Endothelial cell of umbilical vein (primary cell): ENCODE data around the gene SLC23A1. TPM values are rescaled to one million over a fixed set of nuclear protein-coding genes. Genes with fewer than 3 reads are reported as not detected.
"Not testable (repeated sequence)": the region's sequence is repeated elsewhere in the genome, so short reads cannot be mapped to it uniquely, and the experiment has no call there.

Source experiments
- BruUV-seq: library from RNA; stranded (reverse); fragments of 400-500 nt; replicated peaks from 2 replicates; lab custom pipeline; 2021; lab: Mats Ljungman, UMichigan
- CTCF ChIA-PET: fragments of 300-600, 350-600 bp; sonication (Branson Sonifier 250); formaldehyde crosslinking; loops from one replicate; lab custom pipeline; 2021; ENCODE audit warnings: antibody characterized with exemption, inconsistent platforms; lab: Charles Lee
- POLR2A ChIA-PET: fragments of 300-600, 350-600 bp; sonication (Branson Sonifier 250); formaldehyde crosslinking; loops from one replicate; lab custom pipeline; 2021; ENCODE audit warnings: antibody characterized with exemption, inconsistent platforms; lab: Charles Lee
- DNase-seq: peaks from one replicate; pipeline ENCODE4 v3.0.0-alpha.2; 2011; ENCODE audit warnings: low read depth, low spot score
- FAIRE-seq: peaks from 2 replicates; lab custom pipeline; 2011; peaks lifted over from hg19 to GRCh38; lab: Jason Lieb, UNC
- H2AFZ ChIP-seq: 2 replicates; pipeline ENCODE4 v1.6.0; 2012; ENCODE audit warnings: low read depth, low read length, control low read depth, inconsistent platforms
- H3K27ac ChIP-seq: 2 replicates; pipeline ENCODE4 v1.5.1; 2011; ENCODE audit warnings: low read depth, mild to moderate bottlenecking, control low read depth, low read length, moderate library complexity; ENCODE audit not compliant: insufficient read depth
- H3K27me3 ChIP-seq, 2 experiments: 2 replicates each; pipeline versions ENCODE4 v1.6.0 to v1.6.1; 2011; ENCODE audit warnings: low read length in 2 of 2, mixed read lengths in 1 of 2; ENCODE audit not compliant: control insufficient read depth in 2 of 2, insufficient read depth in 2 of 2
- H3K36me3 ChIP-seq, 2 experiments: 2 replicates in 1 of 2; 3 replicates in 1 of 2; pipeline ENCODE4 v1.5.1; 2011; ENCODE audit warnings: low read length in 2 of 2, mild to moderate bottlenecking in 1 of 2, moderate library complexity in 1 of 2; ENCODE audit not compliant: control insufficient read depth in 2 of 2, insufficient read depth in 2 of 2; ENCODE audit errors: extremely low read depth in 1 of 2
- H3K4me1 ChIP-seq: 3 replicates; pipeline ENCODE4 v1.5.1; 2011; ENCODE audit warnings: mild to moderate bottlenecking, low read length; ENCODE audit not compliant: control insufficient read depth, insufficient read depth; ENCODE audit errors: extremely low read depth
- H3K4me2 ChIP-seq: 2 replicates; pipeline ENCODE4 v1.6.1; 2011; ENCODE audit warnings: low read length, control low read depth, mixed read lengths; ENCODE audit not compliant: insufficient read depth
- H3K4me3 ChIP-seq, 3 experiments: fragments of 200-600 bp in 1 of 3; sonication (generic), shearing (Covaris generic) in 1 of 3; replicated peaks in 1 of 3; 2 replicates each; pipeline ENCODE4 v1.5.1; 2011 to 2016; ENCODE audit warnings: control low read depth in 3 of 3, low read length in 3 of 3, mild to moderate bottlenecking in 2 of 3, inconsistent platforms in 1 of 3, low read depth in 1 of 3, moderate library complexity in 1 of 3; ENCODE audit not compliant: insufficient read depth in 1 of 3
- H3K79me2 ChIP-seq: 2 replicates; pipeline ENCODE4 v1.6.0; 2012; ENCODE audit warnings: low read length, inconsistent platforms; ENCODE audit not compliant: control insufficient read depth, insufficient read depth
- H3K9ac ChIP-seq: replicated peaks from 2 replicates; pipeline ENCODE3; 2011; ENCODE audit warnings: low read length, control low read depth; ENCODE audit not compliant: insufficient read depth; ENCODE audit errors: extremely low read depth
- H3K9me1 ChIP-seq: replicated peaks from 3 replicates; pipeline ENCODE4 v1.6.0; 2011; ENCODE audit warnings: mild to moderate bottlenecking, low read length; ENCODE audit not compliant: control insufficient read depth, insufficient read depth; ENCODE audit errors: extremely low read depth
- H3K9me3 ChIP-seq: replicated peaks from 2 replicates; pipeline ENCODE4 v1.5.1; 2012; ENCODE audit warnings: low read length, inconsistent platforms; ENCODE audit not compliant: control insufficient read depth, insufficient read depth
- H4K20me1 ChIP-seq: replicated peaks from 2 replicates; pipeline ENCODE3; 2011; ENCODE audit warnings: mild to moderate bottlenecking, low read length; ENCODE audit not compliant: control insufficient read depth, insufficient read depth; ENCODE audit errors: extremely low read depth
- EZH2 ChIP-seq: IDR thresholded peaks from 2 replicates; pipeline ENCODE4 v1.6.1; 2012; ENCODE audit warnings: borderline replicate concordance, low read depth, mild to moderate bottlenecking, moderate library complexity, low read length, inconsistent platforms; ENCODE audit not compliant: severe bottlenecking
- FOS ChIP-seq: IDR thresholded peaks from 2 replicates; pipeline ENCODE4 v1.6.1; 2011; ENCODE audit warnings: mild to moderate bottlenecking, low read length, moderate library complexity, borderline replicate concordance; ENCODE audit not compliant: insufficient read depth
- GATA2 ChIP-seq: IDR thresholded peaks from 2 replicates; pipeline ENCODE4 v1.7.0; 2011; ENCODE audit warnings: low read depth, mild to moderate bottlenecking, moderate library complexity, mixed read lengths, low read length; ENCODE audit not compliant: insufficient read length, insufficient read depth
- JUN ChIP-seq: IDR thresholded peaks from 2 replicates; pipeline ENCODE4 v1.6.1; 2011; ENCODE audit warnings: borderline replicate concordance, low read depth; ENCODE audit not compliant: insufficient read length, insufficient read depth
- MYC ChIP-seq: IDR thresholded peaks from one replicate; pipeline ENCODE4 v1.6.1; 2011; ENCODE audit warnings: mild to moderate bottlenecking, low read depth, low read length
- POLR2A ChIP-seq: IDR thresholded peaks from 2 replicates; pipeline ENCODE4 v1.6.1; 2012; ENCODE audit warnings: low read depth, mild to moderate bottlenecking, control low read depth, low read length
- POLR2AphosphoS5 ChIP-seq: IDR thresholded peaks from 2 replicates; pipeline ENCODE4 v1.6.1; 2012; ENCODE audit warnings: low read depth, mild to moderate bottlenecking, control low read depth, low read length, moderate library complexity; ENCODE audit not compliant: insufficient read depth
- dilution Hi-C: fragments of 300-500 bp; cut with MboI; formaldehyde crosslinking; loops from one replicate; pipeline ENCODE4 v1.15.0; 2019; ENCODE audit warnings: low sequenced_read_pairs; ENCODE audit not compliant: extremely low pct_ligation_motif_present
- intact Hi-C: fragments of 100-400 bp; cut with micrococcal nuclease; formaldehyde crosslinking; loops from one replicate; pipeline ENCODE4 v1.10.0; 2022
- polyA plus RNA-seq, 4 experiments: library from polyadenylated mRNA; depleted of rRNA in 3 of 4; stranded (reverse) in 3 of 4; unstranded in 1 of 4; fragments of >200 nt; gene quantifications; 2 replicates each; pipeline versions ENCODE4 v1.2.1 to v1.2.3, GENCODE V29; 2011 to 2012; ENCODE audit warnings: missing spikeins in 1 of 4
- total RNA-seq: library from RNA; stranded (reverse); gene quantifications from 2 replicates; pipeline ENCODE4 v1.2.3, GENCODE V29; 2021
- TF ChIP-seq, protein P1 (sequence below), 2 donors: IDR thresholded peaks; 1 replicate in 1 of 2; 2 replicates in 1 of 2; pipeline ENCODE4 v1.5.1; 2011; ENCODE audit warnings: low read length in 2 of 2, mild to moderate bottlenecking in 2 of 2, moderate library complexity in 2 of 2, control low read depth in 1 of 2, inconsistent platforms in 1 of 2, low read depth in 1 of 2; ENCODE audit not compliant: insufficient read depth in 1 of 2; ENCODE audit errors: extremely low read depth in 1 of 2
- TF ChIP-seq, protein P2 (sequence below): IDR thresholded peaks from 2 replicates; pipeline ENCODE4 v1.6.1; 2011; ENCODE audit not compliant: insufficient read depth, insufficient read length

Gene SLC23A1
- total and polyA plus RNA-seq, 2 donors (not counting 3 experiments of a cell fraction or from before 2014, with no cell fraction given), result not detected

DNA sequence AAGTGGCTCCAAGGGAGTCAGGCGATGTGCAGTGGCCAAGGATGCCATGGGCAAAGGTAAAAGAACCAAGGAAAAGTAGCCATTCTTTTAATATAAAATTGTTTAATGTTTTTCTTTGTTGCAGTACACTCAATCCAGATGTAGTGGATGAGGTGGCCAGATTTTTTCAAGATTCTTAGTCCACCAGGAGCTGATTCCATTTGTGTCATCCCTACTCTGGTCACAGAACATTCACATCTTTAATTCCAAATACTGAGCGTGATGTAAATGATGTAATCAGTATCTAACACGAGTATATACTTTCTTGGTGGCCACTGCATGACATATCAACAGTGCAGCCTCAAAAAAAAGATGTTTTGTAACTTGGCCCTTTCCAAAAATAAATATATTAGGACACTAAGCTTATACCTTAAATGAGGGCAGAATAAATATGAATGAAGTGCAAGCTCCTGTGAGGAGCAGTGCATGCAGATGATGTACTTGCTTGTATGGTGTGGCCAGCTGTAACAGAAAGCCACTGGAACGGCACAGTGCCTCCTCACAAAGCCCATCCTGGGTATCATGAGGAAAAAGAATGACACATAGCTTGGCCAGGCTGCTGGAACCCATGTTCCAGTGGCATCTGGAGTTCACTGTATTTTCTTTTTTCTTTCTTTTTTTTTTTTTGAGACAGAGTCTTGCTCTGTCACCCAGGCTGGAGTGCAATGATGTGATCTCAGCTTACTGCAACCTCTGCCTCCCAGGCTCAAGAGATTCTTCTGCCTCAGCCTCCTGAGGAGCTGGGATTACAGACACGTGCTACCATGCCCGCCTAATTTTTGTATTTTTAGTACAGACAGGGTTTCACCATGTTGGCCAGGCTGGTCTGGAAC is 27.3 kb upstream of the SLC23A1 start:
- intact Hi-C loops (no loop called here), dilution Hi-C loops (loop anchor here (10.0 kb wide), 1 partner anchor 114 kb away; no protein-coding TSS in a partner anchor)
- no peaks in the 10 kb centered on the region for H3K4me1 ChIP-seq
- H3K36me3 ChIP-seq, result peaks cover 2 to 4% of the 10 kb centered on the region in 2 experiments
- no peak overlapping the region for H2AFZ ChIP-seq
- no TSS peak for BruUV-seq
- ChIA-PET POLR2A (interaction anchor here (0.5 kb wide), 1 partner anchor 111 kb away, joined by 3 read pairs; no protein-coding TSS in a partner anchor), CTCF (interaction anchor here (0.9 to 2.4 kb wide), 5 partner anchors 10 to 103 kb away, joined by 3 to 7 read pairs (median 4); no protein-coding TSS in a partner anchor)
- no peak overlapping the region for H3K9ac ChIP-seq
- H3K27me3 ChIP-seq, result no peaks in the 10 kb centered on the region
- no peaks in the 10 kb centered on the region for H3K9me1 ChIP-seq
- no peaks in the 10 kb centered on the region for H3K9me3 ChIP-seq
- no peak overlapping the region for H3K4me2 ChIP-seq
- no peak overlapping the region for H3K4me3 ChIP-seq
- H3K27ac ChIP-seq, result no peak overlapping the region
- DNase-seq (no peak), FAIRE-seq (no peak)
- no peaks in the 10 kb centered on the region for H3K79me2 ChIP-seq
- no peak for TF ChIP-seq MYC
- no peak for TF ChIP-seq JUN
- TF ChIP-seq, protein P1, sequence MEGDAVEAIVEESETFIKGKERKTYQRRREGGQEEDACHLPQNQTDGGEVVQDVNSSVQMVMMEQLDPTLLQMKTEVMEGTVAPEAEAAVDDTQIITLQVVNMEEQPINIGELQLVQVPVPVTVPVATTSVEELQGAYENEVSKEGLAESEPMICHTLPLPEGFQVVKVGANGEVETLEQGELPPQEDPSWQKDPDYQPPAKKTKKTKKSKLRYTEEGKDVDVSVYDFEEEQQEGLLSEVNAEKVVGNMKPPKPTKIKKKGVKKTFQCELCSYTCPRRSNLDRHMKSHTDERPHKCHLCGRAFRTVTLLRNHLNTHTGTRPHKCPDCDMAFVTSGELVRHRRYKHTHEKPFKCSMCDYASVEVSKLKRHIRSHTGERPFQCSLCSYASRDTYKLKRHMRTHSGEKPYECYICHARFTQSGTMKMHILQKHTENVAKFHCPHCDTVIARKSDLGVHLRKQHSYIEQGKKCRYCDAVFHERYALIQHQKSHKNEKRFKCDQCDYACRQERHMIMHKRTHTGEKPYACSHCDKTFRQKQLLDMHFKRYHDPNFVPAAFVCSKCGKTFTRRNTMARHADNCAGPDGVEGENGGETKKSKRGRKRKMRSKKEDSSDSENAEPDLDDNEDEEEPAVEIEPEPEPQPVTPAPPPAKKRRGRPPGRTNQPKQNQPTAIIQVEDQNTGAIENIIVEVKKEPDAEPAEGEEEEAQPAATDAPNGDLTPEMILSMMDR (IDR thresholded peaks at IDR 0.05; ENCODE audit: extremely low read depth in 1 of 2, insufficient read depth in 1 of 2, low read depth in 1 of 2, low read length in 2 of 2), result no peak
- TF ChIP-seq FOS, result no peak
- no peak for TF ChIP-seq GATA2
- TF ChIP-seq POLR2A, result no peak
- no peak for TF ChIP-seq POLR2AphosphoS5
- TF ChIP-seq EZH2, result no peak
- TF ChIP-seq, protein P2, sequence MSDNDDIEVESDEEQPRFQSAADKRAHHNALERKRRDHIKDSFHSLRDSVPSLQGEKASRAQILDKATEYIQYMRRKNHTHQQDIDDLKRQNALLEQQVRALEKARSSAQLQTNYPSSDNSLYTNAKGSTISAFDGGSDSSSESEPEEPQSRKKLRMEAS, result no peak
- no peaks in the 10 kb centered on the region for H4K20me1 ChIP-seq

DNA sequence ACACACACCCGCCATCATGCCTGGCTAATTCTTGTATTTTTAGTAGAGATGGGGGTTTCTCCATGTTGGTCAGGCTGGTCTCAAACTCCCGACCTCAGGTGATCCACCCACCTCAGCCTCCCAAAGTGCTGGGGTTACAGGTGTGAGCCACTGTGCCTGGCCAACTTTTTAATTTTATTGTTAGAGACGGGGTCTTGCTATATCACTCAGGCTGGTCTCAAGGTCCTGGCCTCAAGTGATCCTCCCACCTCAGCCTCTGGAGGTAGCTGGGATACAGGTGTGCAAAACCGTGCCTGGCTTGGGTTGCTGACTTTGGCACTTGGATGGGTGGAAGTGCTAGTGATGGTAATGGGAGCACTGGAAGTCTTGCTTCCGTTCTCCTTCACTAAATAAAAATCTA is 26.0 kb upstream of the SLC23A1 start:
- H3K4me1 ChIP-seq, BruUV-seq, H3K79me2 ChIP-seq, H3K27me3 ChIP-seq, dilution Hi-C loops, H3K4me2 ChIP-seq, POLR2A ChIA-PET, H3K9me1 ChIP-seq, H3K9me3 ChIP-seq, H3K9ac ChIP-seq, FAIRE-seq, DNase-seq, H3K36me3 ChIP-seq, H4K20me1 ChIP-seq, H3K27ac ChIP-seq, H3K4me3 ChIP-seq, H2AFZ ChIP-seq: not testable (repeated sequence)
- CTCF ChIA-PET, result interaction anchor here (0.9 to 1.6 kb wide), 3 partner anchors 9 to 13 kb away, joined by 3 to 4 read pairs (median 3); no protein-coding TSS in a partner anchor
- intact Hi-C loops, result loop anchor here (10.0 kb wide), 1 partner anchor 214 kb away; the partner anchor contains the start of gene SIL1
